Muscle layer of duodenum (tissue), 2 donors: ENCODE results near the gene COPZ1.

ENCODE experiments used
- H3K27ac ChIP-seq: one replicate; pipeline ENCODE4 v1.7.0; 2013; ENCODE audit warnings: mild to moderate bottlenecking, low read length
- H3K27me3 ChIP-seq: one replicate; pipeline ENCODE4 v1.7.0; 2013; ENCODE audit warnings: low read depth, mild to moderate bottlenecking, control low read depth, low read length
- H3K36me3 ChIP-seq, 2 donors: one replicate each; pipeline ENCODE4 v1.7.0; 2013; ENCODE audit warnings: low read length in 2 of 2, control low read depth in 1 of 2, mild to moderate bottlenecking in 1 of 2; ENCODE audit not compliant: insufficient read depth in 2 of 2, control insufficient read depth in 1 of 2
- H3K4me1 ChIP-seq, 2 donors: one replicate each; pipeline ENCODE4 v1.7.0; 2013; ENCODE audit warnings: low read length in 2 of 2, mild to moderate bottlenecking in 2 of 2, control low read depth in 1 of 2, moderate library complexity in 1 of 2; ENCODE audit not compliant: insufficient read depth in 2 of 2, control insufficient read depth in 1 of 2
- H3K4me3 ChIP-seq, 2 donors: one replicate each; pipeline ENCODE4 v1.7.0; 2013; ENCODE audit warnings: low read length in 2 of 2, low read depth in 1 of 2, mild to moderate bottlenecking in 1 of 2
- H3K9me3 ChIP-seq, 2 donors: one replicate each; pipeline ENCODE4 v1.7.0; 2013; ENCODE audit warnings: low read length in 2 of 2, control low read depth in 1 of 2, mild to moderate bottlenecking in 1 of 2; ENCODE audit not compliant: control insufficient read depth in 1 of 2
- donor health status: healthy.

Gene COPZ1

DNA sequence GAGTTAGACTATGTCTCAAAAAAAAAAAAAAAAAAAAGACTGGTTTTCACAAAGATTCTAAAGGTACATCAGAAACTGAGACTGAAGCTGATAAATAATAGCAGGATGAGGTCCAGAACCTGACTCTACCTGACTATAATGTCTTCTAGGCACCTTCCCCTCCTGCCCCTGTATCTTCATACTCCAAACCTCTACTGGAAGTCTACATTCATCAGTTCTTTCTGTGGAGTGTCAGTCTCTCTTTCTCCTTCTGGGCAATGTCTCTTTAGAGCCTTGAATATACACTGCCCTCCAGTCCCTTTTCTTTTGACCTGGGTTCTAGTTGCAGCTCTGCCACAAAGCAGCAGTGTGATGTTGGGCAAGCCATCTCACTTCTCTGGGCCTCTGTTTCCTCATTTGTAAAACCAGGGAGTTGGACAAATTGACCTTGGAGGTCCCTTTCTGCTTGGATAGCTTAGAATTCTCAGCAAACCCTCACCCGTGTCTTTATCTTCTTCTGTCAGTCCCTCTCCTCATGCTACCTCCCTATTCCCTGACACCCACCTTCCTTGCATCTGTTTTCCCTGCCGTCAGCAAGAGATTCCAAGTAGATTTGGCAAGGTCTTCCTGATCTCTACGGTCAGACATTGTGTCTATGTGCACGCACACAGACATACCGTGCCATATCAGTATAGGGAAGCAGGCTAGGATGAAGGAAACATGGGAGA lies 28.4 kb upstream of the COPZ1 start:
- Histone ChIP-seq H3K4me1 (peaks cover 0 to 6% of the 10 kb centered on the region in 2 donors), H3K9me3 (no peaks in the 10 kb centered on the region), H3K36me3 (no peaks in the 10 kb centered on the region), H3K27me3 (peaks cover 7% of the 10 kb centered on the region), H3K27ac (no peak overlapping the region), H3K4me3 (no peak overlapping the region)

DNA sequence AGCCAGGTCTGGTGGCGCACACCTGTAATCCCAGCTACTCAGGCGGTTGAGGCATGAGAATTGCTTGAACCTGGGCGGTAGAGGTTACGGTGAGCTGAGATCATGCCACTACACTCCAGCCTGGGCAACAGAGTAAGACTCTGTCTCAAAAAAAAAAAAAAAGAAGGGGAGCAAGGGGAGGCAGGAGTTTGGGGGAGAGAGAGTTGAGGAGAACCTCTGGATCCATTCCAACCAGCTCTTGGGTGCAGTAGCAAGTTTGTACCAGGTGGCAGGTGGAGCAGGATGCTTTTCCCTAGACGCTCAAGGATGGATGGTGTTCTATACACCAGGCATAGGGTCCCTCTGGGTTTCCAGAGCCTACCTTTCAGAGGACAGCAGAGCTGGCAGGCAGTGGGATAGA lies 26.0 kb upstream of the COPZ1 start:
- no peaks in the 10 kb centered on the region for H3K36me3 ChIP-seq
- H3K27ac ChIP-seq, result no peak overlapping the region
- peaks cover 0 to 6% of the 10 kb centered on the region in 2 donors for H3K4me1 ChIP-seq
- H3K9me3 ChIP-seq, result no peaks in the 10 kb centered on the region
- peaks cover 7% of the 10 kb centered on the region for H3K27me3 ChIP-seq
- H3K4me3 ChIP-seq, result peak overlapping the region in 1 of 2 donors; percentile 15

DNA sequence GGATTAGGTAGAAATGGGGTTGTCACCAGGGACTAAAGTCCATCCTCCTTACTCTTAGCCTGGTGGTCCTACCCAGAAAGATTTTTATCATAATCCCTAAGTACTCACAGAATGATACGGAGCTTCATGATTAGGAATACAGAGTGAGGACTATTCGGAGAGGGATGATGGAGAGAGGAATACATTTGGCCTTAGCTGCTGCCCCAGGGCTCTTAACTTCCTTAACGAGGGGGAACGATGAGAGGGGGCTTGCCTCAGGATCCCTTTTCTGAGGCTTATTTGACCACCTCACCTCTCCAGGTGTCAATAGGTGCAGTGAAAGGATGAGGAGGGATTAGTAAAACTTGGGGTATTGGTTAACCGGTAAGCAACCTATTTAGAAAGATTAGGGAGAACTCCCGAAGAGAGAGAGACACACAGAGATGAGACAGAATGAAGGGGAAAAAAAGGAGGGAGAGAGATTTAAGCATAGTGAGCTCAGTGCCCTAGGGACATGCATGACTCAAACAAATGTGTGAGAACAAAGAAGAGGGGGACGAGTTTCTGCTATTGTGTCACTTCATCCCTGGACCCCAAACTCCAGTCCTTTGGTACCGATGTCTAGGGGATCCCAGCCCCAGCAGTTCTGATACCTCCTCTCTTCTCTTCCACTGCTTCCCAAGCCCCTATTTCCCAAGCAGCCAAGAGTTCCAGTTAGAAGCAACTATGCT lies 25.3 kb upstream of the COPZ1 start:
- Histone ChIP-seq H3K27me3 (peaks cover 7% of the 10 kb centered on the region), H3K4me1 (peaks cover 0 to 6% of the 10 kb centered on the region in 2 donors), H3K27ac (no peak overlapping the region), H3K9me3 (no peaks in the 10 kb centered on the region), H3K36me3 (no peaks in the 10 kb centered on the region), H3K4me3 (peak overlapping the region in 1 of 2 donors; percentile 15)

DNA sequence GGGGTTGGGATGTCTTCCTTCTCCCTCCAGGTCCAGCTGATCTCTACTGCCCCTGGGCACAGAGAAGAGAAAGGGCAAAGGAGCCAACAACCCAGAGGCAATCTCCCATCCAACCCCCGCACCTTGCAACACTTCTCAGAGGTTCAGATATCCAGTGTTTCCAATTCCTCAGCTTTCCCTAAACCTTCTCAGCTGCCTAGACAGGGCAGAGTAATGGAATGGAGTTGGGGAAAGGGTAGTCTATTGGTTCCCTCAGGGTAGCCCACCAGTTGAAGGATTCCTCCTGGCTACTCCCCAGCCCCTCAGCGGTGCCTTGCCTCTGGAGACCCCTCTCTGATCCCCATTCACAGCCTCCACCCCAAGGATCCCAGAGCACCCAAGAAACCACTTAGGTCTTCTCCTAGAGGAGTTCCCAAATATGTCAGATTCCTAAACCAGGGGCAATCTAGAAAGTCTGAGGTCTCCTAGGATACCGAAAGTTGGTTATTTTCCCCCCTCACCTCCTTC lies 24.7 kb upstream of the COPZ1 start:
- Histone ChIP-seq H3K9me3 (no peaks in the 10 kb centered on the region), H3K4me3 (peak overlapping the region; percentile 15 to 39), H3K36me3 (no peaks in the 10 kb centered on the region), H3K27ac (no peak overlapping the region), H3K4me1 (peaks cover 0 to 6% of the 10 kb centered on the region in 2 donors), H3K27me3 (peaks cover 7% of the 10 kb centered on the region)

DNA sequence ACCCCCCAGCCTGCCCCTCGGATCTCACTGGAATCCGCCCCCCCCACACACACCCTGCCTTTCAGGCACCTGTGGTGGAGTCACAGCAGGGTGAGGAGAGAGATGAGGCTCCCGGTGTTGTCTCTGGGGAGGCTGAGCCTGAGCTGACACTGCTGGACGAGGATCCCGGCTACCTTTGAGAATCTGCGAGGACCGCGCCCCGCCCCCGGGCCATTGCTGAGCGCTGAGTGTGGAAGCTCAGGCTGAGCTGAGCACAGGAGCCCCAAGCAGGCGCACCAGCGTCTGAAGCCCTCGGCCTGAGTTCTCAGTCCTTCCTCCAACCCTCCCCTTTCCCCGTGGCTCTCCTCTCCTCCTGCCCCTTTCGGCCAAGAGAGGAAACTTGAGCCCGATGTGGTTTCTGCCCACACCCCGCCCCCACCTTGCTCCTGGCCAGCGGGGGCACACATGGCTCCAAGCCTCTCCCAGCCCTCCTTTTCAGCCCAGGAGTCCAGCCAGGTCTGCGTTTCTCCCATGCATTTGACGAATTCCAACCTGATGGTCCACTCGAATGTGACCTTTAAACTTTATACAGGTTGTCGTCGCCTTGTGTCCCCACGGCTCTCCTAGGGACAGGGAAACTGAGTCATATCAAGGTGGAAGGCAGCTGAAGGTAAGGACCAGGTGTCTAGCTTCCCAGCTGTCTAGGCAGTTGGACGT lies 24.1 kb upstream of the COPZ1 start, which contains the start of gene NFE2:
Gene NFE2 (minus strand): TSS at position 284 of the 696 bp plus-strand sequence. CDS start 5,767 bp downstream, outside the sequence.
- Histone ChIP-seq H3K27ac (no peak within 1 kb of the TSS), H3K4me3 (peak within 1 kb of the TSS; percentile 15 to 39)

DNA sequence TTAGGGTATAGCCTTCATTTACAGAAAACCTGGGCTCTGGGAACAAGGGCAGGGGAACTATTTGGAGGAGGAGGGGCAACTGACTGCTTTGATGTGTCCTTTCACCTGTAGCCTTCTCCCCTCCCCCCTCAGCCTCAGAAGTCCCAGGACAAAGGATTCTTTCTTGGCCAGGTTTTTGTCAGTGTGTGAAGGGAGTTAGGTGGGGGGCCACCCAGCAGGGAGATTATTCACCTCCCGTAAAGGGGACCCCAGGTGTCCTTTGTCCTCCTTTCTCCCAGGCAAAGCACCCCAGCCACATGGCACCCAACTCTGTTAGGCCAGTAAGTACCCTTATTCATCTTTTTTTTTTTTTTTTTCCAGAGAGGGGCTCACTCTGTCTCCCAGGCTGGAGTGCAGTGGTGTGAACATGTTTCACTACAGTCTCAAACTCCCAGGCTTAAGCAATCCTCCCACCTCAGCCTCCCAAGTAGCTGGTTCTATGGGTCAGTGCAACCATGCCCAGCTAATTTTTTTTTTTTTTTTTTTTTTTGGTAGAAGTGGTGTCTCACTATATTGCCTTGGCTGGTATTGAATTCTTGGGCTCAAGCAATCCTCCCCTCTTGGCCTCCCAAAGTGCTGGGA lies 23.4 kb upstream of the COPZ1 start:
- peaks cover 7% of the 10 kb centered on the region for H3K27me3 ChIP-seq
- no peaks in the 10 kb centered on the region for H3K9me3 ChIP-seq
- no peak overlapping the region for H3K27ac ChIP-seq
- H3K4me1 ChIP-seq, result peaks cover 0 to 6% of the 10 kb centered on the region in 2 donors
- no peaks in the 10 kb centered on the region for H3K36me3 ChIP-seq
- H3K4me3 ChIP-seq, result no peak overlapping the region

More for the DNA sequence above, 24.1 kb upstream of the COPZ1 start, which contains the start of gene NFE2:
- peaks cover 0 to 6% of the 10 kb centered on the region in 2 donors for H3K4me1 ChIP-seq
- H3K9me3 ChIP-seq, result no peaks in the 10 kb centered on the region
- H3K36me3 ChIP-seq, result no peaks in the 10 kb centered on the region
- peaks cover 7% of the 10 kb centered on the region for H3K27me3 ChIP-seq

DNA sequence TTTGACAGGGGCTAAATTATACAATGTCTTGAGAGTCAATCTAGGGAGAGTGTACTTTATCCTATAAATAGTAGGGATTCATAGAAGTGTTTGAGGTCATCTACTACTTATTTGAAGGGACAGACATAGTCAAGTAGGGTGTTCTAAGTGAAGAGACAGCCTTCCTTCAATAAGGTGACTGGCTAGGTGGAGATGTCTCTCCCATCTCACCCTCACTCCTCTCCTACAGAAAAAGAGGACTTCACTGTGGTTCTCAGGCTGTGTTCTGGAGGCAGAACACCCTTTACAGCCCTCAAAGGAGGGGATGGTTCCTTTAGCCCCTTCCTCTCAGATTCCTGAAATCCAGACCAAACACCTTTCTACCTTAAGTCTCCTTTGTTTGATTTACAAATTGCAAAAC lies 21.3 kb upstream of the COPZ1 start:
- Histone ChIP-seq H3K9me3 (no peaks in the 10 kb centered on the region), H3K36me3 (no peaks in the 10 kb centered on the region), H3K27ac (no peak overlapping the region), H3K4me3 (no peak overlapping the region), H3K4me1 (peaks cover 0 to 6% of the 10 kb centered on the region in 2 donors), H3K27me3 (peaks cover 7% of the 10 kb centered on the region)

DNA sequence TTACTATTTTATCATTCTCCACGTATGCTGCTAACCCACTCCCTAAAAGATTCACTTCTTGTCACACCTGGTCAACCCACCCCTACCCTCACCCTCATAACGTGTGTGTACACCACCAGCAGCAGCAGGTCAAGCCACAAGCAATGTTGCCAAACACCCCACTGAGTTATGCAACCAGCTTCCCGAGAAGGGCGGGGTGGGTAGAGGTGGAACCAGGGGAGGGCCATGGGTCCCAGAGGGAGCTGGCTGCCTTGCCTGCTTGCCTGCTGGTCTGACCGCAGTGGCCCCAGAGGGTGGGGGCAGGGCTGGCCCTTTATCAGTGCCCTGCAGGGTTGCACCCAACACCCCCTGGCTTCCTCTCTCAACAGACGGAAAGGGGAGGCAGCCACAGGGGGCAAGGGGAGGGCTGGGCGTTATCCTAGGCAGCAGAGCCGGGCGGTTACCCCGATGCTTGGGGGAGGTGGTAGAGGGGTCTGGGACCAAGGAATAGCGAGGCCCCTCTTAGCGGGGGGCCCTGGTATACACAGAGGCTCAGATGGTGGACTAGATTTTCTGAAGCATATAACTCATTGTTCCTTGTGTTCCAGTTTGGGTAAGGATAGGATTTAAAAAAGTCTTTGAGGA lies 20.6 kb upstream of the COPZ1 start:
- peaks cover 7% of the 10 kb centered on the region for H3K27me3 ChIP-seq
- peaks cover 0 to 6% of the 10 kb centered on the region in 2 donors for H3K4me1 ChIP-seq
- H3K27ac ChIP-seq, result no peak overlapping the region
- no peaks in the 10 kb centered on the region for H3K9me3 ChIP-seq
- no peaks in the 10 kb centered on the region for H3K36me3 ChIP-seq
- H3K4me3 ChIP-seq, result no peak overlapping the region

DNA sequence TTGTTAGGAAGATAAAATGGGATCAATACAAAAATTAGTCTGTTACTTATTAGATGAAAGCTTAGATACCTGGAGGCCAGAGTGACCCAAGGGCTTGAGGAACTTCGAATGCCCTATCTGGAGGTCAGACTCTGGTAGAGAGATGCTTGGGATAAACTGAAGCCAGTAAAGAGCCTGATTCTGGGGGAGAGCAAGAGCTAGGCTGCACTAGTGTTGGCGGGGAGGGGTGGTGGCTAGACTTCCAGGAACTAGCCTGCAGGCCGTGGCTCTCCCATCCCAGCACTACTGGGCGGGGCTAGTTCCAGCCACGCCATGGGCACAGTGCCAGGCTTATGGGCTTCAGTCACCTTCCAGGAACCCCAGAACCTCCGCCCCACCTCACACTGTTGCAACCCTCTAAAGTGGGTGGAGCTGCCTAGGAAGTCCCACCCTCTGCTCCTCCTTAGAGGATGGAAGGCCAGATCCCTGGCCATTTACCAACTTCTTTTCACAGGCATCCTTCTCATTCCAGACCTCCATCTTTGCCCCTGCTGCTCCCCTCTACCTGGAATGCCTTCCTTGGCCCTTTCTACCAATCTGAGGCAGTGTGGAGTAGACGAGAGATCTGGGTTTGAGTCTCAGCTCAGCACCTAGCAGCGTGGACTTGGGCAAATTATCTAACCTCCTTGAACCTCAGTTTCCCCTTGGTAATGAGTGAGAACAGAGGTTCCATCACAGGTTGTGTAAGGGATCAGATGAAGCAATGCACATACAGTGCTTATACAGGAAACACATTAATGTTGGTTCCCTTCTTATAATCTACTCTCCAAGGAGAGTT lies 17.8 kb upstream of the COPZ1 start:
- Histone ChIP-seq H3K27ac (no peak overlapping the region), H3K4me3 (no peak overlapping the region), H3K4me1 (no peaks in the 10 kb centered on the region), H3K27me3 (no peaks in the 10 kb centered on the region), H3K36me3 (no peaks in the 10 kb centered on the region), H3K9me3 (no peaks in the 10 kb centered on the region)

DNA sequence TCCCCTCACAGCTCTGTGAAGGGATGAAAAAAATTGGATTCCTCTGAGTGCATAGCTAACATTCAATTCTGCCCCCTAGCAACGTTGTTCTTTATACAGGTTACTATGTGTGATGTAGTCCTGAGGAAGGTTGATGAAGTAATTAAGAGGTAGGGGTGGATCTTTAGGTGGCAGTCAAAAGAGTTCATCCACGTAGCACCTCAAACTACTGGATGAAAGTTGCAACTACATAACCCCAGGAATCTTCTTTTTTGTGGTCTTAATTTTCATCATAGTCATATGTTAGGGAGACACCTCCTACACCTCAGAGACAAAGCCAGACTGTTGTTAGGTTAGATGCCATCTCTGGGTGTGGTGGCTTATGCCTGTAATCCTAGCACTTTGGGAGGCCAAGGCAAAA lies 13.9 kb upstream of the COPZ1 start:
- Histone ChIP-seq H3K27me3 (no peaks in the 10 kb centered on the region), H3K4me1 (no peaks in the 10 kb centered on the region), H3K27ac (no peak overlapping the region), H3K9me3 (no peaks in the 10 kb centered on the region), H3K36me3 (no peaks in the 10 kb centered on the region), H3K4me3 (no peak overlapping the region)
